ENCODE data around the gene APP.
"Not testable (repeated sequence)": the region's sequence is repeated elsewhere in the genome, so short reads cannot be mapped to it uniquely, and the experiment has no call there.

The APP gene

GRCh38 chr21:26019236-26019635 is 151.3 kb downstream of the APP start:
- Histone ChIP-seq H3K4me1 (ENCODE audit: control insufficient read depth, insufficient read depth, low read length) (peaks cover 2% of the 10 kb centered on the region; the same call in 1 of the 2 replicates), H3K9me3 (ENCODE audit: control insufficient read depth, insufficient read depth, low read depth, low read length) (no peaks in the 10 kb centered on the region), H3K4me3 (ENCODE audit: low read depth, low read length) (no peak overlapping the region), H3K27ac (ENCODE audit: extremely low read depth, low read depth, low read length) (no peak overlapping the region), H3K36me3 (ENCODE audit: control insufficient read depth in 2 of 2, insufficient read depth in 1 of 2, low read length in 2 of 2) (peaks cover 8 to 19% of the 10 kb centered on the region in 2 experiments; a peak in 2 of 3 replicates)
- POLR2A ChIA-PET: no interaction called here
- TF ChIP-seq ZBTB26 (tag by site-specific recombination; optimal IDR thresholded peaks at IDR 0.05): no peak
- TF ChIP-seq MYNN (tag by site-specific recombination; IDR thresholded peaks at IDR 0.05; ENCODE audit: borderline replicate concordance): no peak
- no peak for TF ChIP-seq KLF16 (tag by site-specific recombination; IDR thresholded peaks at IDR 0.05)
- TF ChIP-seq ZNF239 (tag by site-specific recombination; IDR thresholded peaks at IDR 0.05): no peak
- TF ChIP-seq PRDM10 (tag by site-specific recombination; IDR thresholded peaks at IDR 0.05): no peak
- no peak for TF ChIP-seq ZNF175 (tag by site-specific recombination; IDR thresholded peaks at IDR 0.05)
- TF ChIP-seq ZNF555 (tag by site-specific recombination; conservative IDR thresholded peaks at IDR 0.05): no peak
- no peak for TF ChIP-seq ZNF433 (tag by site-specific recombination; IDR thresholded peaks at IDR 0.05; ENCODE audit: low read depth)
- no peak for TF ChIP-seq YY2 (tag by site-specific recombination; IDR thresholded peaks at IDR 0.05)
- CTCF ChIA-PET: interaction anchor here (1.0 to 1.4 kb wide), 2 partner anchors 9 to 149 kb away, joined by 4 to 5 read pairs; no protein-coding TSS in a partner anchor

GRCh38 chr21:26013970-26014369 is 156.6 kb downstream of the APP start:
- POLR2A ChIA-PET: no interaction called here
- H3K36me3 ChIP-seq (ENCODE audit: control insufficient read depth in 2 of 2, insufficient read depth in 1 of 2, low read length in 2 of 2): no peaks in the 10 kb centered on the region; a peak in 1 of 3 replicates
- CTCF ChIA-PET: no interaction called here

GRCh38 chr21:26012482-26012881 is 158.1 kb downstream of the APP start:
- POLR2A ChIA-PET; H3K36me3 ChIP-seq (ENCODE audit: control insufficient read depth in 2 of 2, insufficient read depth in 1 of 2, low read length in 2 of 2); H3K4me3 ChIP-seq (ENCODE audit: low read depth, low read length); H3K9me3 ChIP-seq (ENCODE audit: control insufficient read depth, insufficient read depth, low read depth, low read length); H3K4me1 ChIP-seq (ENCODE audit: control insufficient read depth, insufficient read depth, low read length); H3K27ac ChIP-seq (ENCODE audit: extremely low read depth, low read depth, low read length): not testable (repeated sequence)
- CTCF ChIA-PET: interaction anchor here (0.6 kb wide), 1 partner anchor 21 kb away, joined by 3 read pairs; no protein-coding TSS in a partner anchor

More at GRCh38 chr21:26013970-26014369, 156.6 kb downstream of the APP start:
- H3K27ac ChIP-seq (ENCODE audit: extremely low read depth, low read depth, low read length): no peak overlapping the region
- TF ChIP-seq SCRT2 (tag by site-specific recombination; IDR thresholded peaks at IDR 0.05) (no peak), ZNF350 (tag by site-specific recombination; IDR thresholded peaks at IDR 0.05) (no peak), PBX3 (CRISPR knock-in tag; IDR thresholded peaks at IDR 0.05) (no peak), SETDB1 (IDR thresholded peaks at IDR 0.05; ENCODE audit: insufficient read length, low read length) (no peak), ZNF561 (tag by site-specific recombination; IDR thresholded peaks at IDR 0.05; ENCODE audit: borderline replicate concordance) (no peak), ZNF391 (tag by site-specific recombination; IDR thresholded peaks at IDR 0.05; ENCODE audit: borderline replicate concordance, low read depth) (no peak), ZNF341 (tag by site-specific recombination; IDR thresholded peaks at IDR 0.05; ENCODE audit: low read depth) (no peak), SP2 (tag by site-specific recombination; IDR thresholded peaks at IDR 0.05) (no peak), ZNF274 (IDR thresholded peaks at IDR 0.05; ENCODE audit: low read length) (no peak), ZNF274 (tag by site-specific recombination; IDR thresholded peaks at IDR 0.05; ENCODE audit: borderline replicate concordance) (no peak), ZNF426 (tag by site-specific recombination; IDR thresholded peaks at IDR 0.05) (no peak), ZNF24 (tag by site-specific recombination; IDR thresholded peaks at IDR 0.05) (no peak), BCL11B (tag by site-specific recombination; IDR thresholded peaks at IDR 0.05; ENCODE audit: low read depth) (no peak), ZNF521 (tag by site-specific recombination; IDR thresholded peaks at IDR 0.05) (no peak), ZBTB21 (tag by site-specific recombination; IDR thresholded peaks at IDR 0.05) (no peak), SP7 (tag by site-specific recombination; IDR thresholded peaks at IDR 0.05) (no peak), HOXA7 (CRISPR knock-in tag; IDR thresholded peaks at IDR 0.05; ENCODE audit: borderline replicate concordance) (no peak), OVOL3 (tag by site-specific recombination; IDR thresholded peaks at IDR 0.05) (no peak), ZNF768 (tag by site-specific recombination; IDR thresholded peaks at IDR 0.05) (no peak), ZNF221 (tag by site-specific recombination; IDR thresholded peaks at IDR 0.05; ENCODE audit: borderline replicate concordance) (no peak)
- H3K4me1 ChIP-seq (ENCODE audit: control insufficient read depth, insufficient read depth, low read length): peaks cover 2% of the 10 kb centered on the region; the same call in 1 of the 2 replicates
- H3K9me3 ChIP-seq (ENCODE audit: control insufficient read depth, insufficient read depth, low read depth, low read length): no peaks in the 10 kb centered on the region
- H3K4me3 ChIP-seq (ENCODE audit: low read depth, low read length): no peak overlapping the region

Data from HEK293 (cell line).